ENCODE measurements around the gene MYO1D. TPM values are rescaled to one million over a fixed set of nuclear protein-coding genes. Genes with fewer than 3 reads are reported as not detected.
"Not testable (repeated sequence)": the region's sequence is repeated elsewhere in the genome, so short reads cannot be mapped to it uniquely, and the experiment has no call there.

The MYO1D gene
- total RNA-seq, 1 donor from 2014 or later = 48.8 TPM

DNA sequence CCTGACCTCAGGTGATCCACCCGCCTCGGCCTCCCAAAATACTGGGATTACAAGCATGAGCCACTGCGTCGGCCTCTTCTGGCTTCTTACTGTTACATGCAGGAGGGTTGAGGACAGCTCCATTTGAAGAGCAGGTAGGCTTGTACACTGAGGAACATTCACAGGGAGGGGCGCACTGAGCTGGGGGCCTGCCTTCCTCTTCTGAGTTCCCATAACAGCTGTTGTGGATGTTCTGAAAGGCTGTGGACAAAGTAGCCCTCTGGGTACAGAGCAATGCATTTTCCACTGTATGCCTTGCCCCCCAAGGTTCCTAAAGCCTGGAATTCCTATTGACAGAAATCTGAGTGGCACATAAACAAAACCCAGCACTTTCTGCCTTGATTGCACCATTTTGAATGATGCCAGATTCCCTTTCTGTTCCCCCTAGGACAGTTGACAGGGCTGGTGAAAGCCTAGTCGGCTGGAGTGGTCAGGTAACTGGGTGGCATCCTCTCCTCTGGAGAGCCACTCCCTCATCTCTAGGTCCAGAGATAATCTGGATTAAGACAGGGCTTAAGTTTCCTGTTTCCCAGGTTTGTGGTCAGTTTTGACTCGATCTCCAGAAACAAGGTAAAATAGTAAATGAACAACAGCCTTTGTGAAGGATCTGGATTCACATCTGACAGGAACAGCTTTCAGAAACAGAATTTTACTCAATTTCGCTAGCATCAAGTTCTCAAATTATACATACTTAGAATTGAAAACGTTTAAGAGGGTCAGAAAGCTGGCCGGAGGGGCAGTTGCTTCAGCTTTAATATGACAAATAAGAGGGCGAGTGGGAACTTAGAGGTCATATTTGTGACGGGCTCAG, 391.4 kb downstream of the MYO1D start:
- DNase-seq = no peak

GRCh38 chr17:32484628-32485027, 392.3 kb downstream of the MYO1D start:
- DNase-seq = no peak

- DNase-seq = no peak
These were observed 392.9 kb downstream of the MYO1D start for GRCh38 chr17:32484041-32484461.

DNA sequence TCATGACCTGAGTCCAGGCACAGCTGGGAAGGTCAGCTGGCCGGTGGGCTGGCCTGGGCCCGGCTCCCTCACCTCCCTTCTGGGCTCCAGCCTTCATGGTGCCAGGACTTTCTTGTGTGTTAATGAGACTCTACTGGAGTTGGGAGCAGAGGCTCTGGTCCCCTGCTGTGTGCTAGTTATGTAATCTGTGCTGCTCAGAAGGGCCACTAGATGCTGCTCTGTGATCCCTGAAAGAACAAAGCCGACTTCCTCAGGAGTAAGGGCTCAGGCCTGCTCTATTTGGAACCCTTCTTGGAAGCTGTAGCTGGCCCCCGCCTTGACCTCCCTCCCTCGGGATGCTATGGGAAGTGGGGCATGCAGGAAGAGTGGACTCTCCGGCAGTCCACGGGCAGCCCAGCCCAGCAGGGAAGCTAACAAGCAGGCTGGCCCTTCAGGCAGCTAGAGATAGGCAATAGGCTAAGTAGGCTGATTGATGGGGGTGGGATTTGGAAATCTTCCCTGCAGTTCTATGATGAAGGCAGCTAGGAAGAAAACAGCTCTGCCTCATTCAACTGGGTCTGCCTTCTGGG, 393.4 kb downstream of the MYO1D start:
- DNase-seq = peak; percentile 87

DNA sequence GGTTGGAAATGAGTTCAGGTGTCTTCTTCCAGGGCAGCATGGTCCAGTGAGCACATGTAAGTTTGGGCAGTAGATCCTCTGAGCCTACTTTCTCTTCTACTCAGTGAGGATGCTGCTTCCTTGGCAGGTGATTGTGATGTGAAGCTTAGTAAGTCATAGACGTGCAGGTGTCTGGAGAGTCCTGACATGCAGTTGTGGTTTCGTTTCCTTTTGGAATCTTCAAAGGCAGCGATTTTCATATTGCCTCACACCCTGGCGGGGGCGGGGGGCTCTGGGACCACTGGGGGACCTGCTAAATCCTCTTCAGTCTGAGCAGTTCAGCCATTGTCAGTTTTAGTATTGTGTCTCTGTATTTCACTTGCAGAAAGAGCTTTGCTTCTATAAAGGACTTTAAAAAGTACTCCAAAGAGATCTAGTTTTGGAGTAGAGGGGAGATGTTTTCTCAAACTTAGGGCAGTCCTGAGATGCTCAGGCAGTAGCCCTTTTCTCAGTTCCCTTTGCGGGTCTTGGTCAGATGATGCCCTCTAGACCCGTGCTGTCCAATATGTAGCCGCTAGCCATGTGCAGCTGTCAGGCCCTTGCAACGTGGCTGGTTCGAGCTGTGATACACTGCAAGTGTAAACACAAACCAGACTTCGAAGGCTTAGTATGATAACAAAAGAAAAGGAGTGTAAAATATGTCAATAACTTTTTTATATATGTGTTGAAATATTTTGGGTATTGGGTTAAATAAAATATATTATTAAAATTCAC, 394.2 kb downstream of the MYO1D start:
- DNase-seq = no peak

DNA sequence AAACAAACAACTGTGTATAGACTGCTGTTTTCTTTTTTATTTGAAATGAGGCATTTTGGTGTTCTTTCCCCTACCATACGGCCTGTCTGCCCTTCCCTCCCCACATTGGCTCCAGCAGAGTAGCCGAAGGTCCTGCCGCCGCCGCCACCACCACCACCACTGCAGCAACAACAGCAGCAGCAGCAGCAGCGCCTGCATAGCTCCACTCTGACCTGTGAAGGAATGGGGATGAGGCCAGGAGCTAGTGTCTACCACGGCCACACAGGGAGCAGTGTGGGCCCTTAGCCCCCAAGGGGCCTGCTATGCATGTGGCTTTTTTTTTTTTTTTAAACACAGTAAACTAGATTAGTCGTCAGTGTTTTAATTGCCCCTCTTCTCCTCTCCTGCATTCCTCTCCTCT, 395.7 kb downstream of the MYO1D start:
- DNase-seq = no peak

DNA sequence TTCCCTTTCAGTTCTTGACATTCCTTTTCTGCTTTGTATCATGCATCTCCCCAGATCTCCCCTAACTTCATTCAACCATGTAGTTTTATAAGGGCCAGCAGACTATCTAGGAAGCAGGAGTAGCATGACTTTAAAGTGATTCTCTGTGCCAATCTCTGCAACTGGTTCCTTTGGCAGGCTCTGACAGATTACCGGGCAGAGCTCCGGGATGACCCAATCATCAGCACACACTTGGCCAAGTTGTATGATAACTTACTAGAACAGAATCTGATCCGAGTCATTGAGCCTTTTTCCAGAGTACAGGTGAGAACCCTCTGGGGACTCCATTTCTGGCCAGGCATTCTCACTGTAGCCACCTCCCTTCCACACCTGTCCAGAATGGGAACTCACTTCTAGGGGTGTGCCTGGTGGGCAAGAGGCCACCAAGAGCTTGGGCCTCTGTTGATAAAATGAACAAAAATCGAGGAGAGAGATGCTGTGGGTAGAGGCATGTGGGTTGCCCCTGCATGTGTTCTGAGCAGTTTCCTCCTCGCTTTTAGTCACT, 397.8 kb downstream of the MYO1D start:
- DNase-seq = no peak

DNA sequence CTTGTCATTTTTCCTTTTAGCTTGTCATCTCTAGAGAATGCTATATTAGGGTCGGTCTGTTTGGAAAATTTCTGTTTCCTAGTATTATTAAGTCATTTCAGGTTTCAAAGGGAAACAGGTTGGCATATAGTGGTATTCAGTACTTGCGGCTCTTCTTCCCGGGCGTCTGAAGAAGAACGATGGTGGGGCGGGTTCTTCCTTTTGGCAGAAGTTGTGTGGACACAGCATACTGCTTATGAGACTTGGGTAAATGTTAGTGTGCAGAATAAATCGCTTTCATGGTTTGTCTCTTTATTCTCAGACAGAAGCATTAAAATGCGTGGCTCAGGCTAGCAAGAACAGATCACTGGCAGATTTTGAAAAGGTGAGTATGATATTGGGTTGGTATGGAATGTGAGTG, 399.7 kb downstream of the MYO1D start:
- DNase-seq = no peak

- DNase-seq = no peak
These were observed 401.7 kb downstream of the MYO1D start for GRCh38 chr17:32475258-32475657.

DNA sequence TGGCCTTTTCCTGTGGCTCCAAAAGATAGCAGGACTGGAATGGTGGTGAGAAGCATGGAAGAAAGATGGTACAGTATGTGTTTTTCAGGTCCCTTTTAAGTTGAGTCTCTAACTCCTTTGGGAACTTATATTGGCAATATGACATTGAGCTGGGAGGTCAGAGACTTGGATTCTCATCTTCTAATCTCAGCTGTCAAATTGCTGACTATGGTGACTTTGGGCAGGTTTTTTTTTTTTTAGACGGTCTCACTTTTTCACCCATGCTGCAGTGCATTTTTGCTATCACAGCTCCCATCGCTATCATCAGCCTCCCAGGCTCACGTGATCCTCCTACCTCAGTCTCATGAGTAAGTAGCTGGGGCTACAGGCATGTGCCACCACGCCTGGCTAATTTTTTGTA, 405.3 kb downstream of the MYO1D start:
- no peak for DNase-seq

DNA sequence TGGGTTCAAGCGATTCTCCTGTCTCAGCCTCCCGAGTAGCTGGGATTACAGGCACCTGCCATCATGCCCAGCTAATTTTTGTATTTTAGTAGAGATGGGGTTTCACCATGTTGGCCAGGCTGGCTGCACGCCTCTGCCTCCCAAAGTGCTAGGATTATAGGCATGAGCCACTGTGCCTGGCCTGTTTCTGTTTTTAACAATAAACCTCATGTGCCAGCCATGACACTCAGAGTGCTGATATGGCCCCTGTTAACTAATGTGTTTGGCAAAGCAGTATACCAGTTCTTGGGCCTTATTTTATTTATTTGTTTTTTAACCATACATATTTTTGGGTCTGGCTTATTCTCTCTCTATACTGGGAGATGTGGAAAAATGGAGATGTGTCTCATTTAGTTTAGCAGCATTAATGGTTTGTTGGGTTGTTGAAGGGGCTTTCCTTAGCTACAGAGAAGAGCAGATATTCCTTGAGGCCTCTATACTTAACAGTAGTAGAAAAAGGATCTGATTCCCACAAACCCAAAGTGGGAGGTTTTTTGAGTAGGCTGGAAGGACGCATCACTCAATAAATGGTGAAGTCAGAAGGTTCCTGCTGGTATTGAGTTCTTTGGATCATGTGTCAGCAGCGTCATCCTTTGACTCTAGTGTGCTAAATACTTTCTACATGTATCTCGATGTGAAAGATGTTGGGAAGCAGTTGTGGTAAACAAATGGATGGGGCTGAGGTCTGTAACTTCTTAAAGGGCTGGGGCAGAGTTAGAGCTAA, 406.3 kb downstream of the MYO1D start:
- no peak for DNase-seq

- DNase-seq = no peak
These were observed 409.0 kb downstream of the MYO1D start for GRCh38 chr17:32467949-32468348.

DNA sequence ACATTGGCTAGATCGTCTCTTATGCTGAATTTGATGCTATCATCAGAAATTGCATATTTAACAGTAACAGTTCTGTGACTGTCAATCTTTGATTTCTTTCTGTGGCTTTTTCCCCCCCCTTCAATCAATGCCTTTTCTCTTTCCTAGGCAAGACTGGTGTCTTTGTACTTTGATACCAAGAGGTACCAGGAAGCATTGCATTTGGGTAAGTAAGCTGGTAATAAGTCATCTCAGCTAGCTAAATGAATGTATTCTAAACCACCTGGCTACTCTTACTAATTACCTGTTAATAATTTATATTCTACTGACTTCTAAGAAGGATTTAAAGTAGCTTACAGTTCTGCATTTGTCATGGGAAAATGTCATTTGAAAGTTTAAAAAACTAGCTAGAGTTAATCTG, 412.6 kb downstream of the MYO1D start:
- no peak for DNase-seq

DNA sequence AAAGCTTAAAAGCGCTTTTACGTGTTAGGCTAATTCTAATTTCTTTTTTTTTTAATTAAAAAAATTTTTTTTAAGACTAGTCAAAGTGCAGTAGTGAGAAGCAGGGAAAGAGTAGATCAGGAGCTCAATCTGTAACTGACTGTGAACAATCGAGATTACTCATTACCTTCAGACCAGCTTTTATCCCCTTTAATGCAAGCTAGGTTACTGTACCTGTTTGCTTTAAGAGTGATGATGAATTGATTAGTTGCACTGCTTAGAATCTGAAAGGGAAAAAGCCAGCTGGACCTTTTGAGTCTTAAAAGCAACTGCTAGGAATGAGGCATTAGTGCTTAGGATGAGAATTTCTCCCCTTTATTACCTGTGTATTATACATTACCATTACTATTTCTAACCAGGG, 413.6 kb downstream of the MYO1D start:
- no peak for DNase-seq

DNA sequence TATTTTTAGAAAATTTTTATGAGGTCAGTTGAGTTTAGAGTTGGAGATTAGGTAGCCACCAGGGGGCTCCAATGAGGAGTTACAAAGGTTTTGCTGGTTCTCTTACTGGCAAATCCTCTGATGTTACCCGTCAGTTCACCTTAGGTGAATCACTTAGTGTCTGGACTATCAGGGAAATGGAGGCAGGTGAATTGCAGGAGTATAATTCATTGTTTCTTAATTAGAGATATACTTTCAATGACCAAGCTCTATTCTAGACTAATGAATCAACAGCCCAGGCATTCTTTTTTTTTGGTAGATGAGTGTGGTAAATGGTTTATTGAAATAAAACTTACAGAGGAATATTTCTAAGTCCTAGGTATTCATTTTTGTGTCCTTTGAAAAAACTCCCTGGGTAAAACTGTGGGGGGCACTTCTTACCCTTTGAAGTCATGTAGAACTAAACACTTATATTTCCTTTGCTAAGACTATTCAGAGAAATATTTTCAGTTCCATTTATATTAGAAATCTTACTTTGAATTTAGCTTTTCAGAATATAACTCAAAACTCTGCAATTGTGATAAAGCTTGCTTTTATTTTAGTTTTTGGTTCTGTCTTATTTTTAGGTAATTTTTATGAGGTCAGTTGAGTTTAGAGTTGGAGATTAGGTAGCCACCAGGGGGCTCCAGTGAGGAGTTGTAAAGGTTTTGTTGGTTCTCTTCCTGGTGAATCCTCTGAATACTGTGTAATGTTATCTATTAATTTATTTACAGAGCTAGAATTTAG, 414.9 kb downstream of the MYO1D start:
- DNase-seq = peak; percentile 81

GRCh38 chr17:32461498-32461852, 415.4 kb downstream of the MYO1D start:
- DNase-seq = no peak

GRCh38 chr17:32460054-32460453, 416.9 kb downstream of the MYO1D start:
- DNase-seq = no peak

GRCh38 chr17:32458371-32458770, 418.6 kb downstream of the MYO1D start:
- DNase-seq = no peak

DNA sequence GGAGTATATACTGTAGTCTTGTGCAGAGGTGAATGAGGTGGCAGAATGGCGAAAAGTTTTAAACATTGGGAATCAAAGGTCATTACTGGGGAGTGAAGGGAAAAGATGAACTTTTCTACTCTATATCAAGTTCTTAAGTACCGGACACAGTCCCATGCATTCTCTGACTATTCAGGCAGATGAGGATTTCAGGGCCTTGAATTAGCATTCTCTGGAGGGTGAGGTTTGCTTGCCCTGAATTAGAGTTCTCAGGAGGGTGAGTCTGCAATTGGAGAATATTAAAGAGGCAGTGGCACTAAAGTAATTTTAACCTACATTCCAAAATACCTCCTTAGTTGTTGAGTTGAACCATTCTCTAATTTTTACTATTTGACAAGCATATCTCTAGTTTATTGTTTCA, 423.6 kb downstream of the MYO1D start:
- no peak for DNase-seq

DNA sequence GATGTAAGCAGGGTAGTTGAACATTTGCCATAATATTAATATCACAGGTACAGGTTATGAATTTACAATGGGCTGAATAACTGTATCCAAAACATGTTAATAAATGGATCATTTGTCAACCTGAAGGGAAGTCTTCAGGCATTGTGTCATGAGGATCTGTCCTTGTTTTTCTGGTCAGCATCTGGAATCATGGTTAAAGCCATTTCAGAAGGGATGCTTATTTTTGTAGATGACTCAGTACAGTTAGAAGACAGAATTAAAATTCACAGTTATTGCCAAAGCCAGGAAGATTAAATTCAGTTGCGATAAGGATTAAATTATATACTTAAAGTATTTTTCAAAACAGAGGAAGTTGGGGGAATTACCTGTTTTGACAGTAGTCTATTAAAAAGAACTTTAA, 424.6 kb downstream of the MYO1D start:
- DNase-seq = no peak

- DNase-seq = no peak
These were observed 425.0 kb downstream of the MYO1D start for GRCh38 chr17:32451879-32452278.

GRCh38 chr17:32450379-32450778, 426.5 kb downstream of the MYO1D start:
- not testable (repeated sequence) for DNase-seq
